CD1c-positive myeloid dendritic cell (primary cell): Measurements from ENCODE around the gene ACTA2.

Source experiments
- DNase-seq: peaks from one replicate; pipeline ENCODE4 v3.0.0-alpha.2; 2016; ENCODE audit errors: extremely low spot score

The ACTA2 gene

DNA sequence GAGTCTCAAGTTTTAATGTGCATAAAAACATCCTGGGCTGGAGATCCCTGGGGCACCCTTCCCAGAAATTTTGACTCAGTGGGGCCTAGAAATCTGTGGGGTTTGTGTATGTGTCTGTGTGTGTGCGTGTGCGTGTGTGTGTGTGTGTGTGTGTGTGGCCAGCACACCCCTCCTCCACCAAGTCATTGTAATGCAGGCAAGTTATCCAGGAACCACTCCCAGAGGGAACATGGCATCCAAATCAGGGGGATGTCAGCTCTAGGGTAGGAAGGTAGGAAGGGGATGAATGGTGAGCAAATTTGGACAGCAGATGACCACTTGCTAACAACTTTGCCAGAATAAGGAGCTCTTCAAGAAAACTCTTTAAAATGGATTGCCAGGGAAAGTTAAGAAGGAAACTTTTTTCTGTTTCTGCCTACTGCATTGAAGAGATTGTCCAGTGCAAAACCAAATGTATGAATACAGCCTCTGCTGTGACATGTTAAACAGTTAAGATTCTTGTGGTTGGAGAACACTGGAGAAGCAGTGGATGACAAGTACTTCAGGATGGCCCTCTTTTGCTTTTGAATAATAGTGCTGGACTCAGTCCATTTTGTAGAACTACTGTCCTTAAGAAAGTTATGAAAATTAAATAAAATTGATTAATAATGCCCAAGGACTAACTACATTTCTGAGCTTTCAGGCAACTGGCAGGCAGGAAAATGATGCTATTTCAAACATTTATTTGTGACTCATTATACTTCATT is 60.2 kb downstream of the ACTA2 start:
- DNase-seq: no peak

GRCh38 chr10:88890681-88891381 is 61.7 kb downstream of the ACTA2 start:
- peak; percentile 62 for DNase-seq

DNA sequence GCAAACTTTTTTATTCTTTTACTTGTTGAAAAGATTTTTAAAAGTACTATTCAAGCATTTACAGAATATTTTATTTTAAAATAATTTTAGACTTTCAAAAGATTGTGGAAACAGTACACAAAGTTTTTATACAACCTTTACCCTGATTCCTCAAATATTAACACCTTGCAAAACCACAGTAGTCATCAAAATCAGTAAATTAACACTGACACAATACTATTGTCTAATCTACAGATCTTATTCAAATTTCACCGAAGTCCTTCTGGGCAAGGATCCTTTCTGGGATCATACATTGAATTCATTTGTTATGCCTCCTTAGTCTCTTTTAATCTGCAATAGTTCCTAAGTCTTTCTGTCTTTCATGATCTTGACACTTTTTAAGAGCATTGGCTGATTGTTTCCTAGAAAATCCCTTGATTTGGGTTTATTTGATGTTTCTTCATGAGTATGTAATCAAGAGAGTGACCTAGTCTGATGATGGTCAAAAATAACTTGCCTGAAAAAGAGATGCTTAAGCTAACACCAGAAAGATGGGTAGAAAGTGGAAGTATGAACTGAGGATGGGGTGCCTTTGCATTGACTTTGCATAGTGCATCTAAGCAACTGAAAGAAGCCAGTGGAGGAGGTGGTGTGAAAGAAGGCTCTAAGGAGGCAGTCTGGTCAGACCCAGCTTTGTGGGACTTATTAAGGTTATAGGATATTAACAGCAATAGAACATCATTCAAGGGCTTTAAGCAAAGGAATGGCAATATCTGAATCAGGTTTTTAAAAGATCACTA is 62.8 kb downstream of the ACTA2 start:
- DNase-seq: no peak

- no peak for DNase-seq
Observed at GRCh38 chr10:88888810-88889445, 63.6 kb downstream of the ACTA2 start.

GRCh38 chr10:88886557-88886956 is 66.0 kb downstream of the ACTA2 start:
- DNase-seq: no peak
